GM21515 (cell line): ENCODE results near the gene ATG101.

Source experiments
- ATAC-seq: cut with Tn5 transposase; IDR thresholded peaks from one replicate; pipeline ENCODE4 v1.9.1; 2021; ENCODE audit not compliant: unreplicated experiment

The ATG101 gene, protein sequence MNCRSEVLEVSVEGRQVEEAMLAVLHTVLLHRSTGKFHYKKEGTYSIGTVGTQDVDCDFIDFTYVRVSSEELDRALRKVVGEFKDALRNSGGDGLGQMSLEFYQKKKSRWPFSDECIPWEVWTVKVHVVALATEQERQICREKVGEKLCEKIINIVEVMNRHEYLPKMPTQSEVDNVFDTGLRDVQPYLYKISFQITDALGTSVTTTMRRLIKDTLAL

GRCh38 chr12:52069327-52070184 lies at the start of gene ATG101:
Gene ATG101, plus strand, starts transcription at chr12:52069978. Its CDS starts 3,673 bp downstream, at chr12:52073651.
- peak; percentile 93 for ATAC-seq

- no peak for ATAC-seq
Observed at GRCh38 chr12:52020539-52021336, 49.0 kb upstream of the ATG101 start.

DNA sequence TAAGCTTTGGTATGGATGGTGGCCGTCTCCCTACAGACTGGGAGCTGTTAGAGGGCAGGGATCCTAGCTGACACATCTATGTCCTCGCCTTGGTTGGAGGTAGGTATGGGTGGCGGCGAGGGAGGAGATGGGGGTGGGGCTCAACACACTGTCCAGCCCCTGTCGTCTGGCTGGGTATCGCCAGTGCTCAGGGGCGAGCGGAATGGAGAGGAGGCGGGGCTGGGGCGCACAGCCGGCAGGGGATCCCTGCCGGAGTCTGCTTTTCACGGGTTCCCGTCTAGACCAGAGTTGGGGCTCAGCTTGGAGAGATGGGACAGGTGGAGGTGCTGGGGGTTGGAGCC lies 47.0 kb upstream of the ATG101 start:
- ATAC-seq = no peak

DNA sequence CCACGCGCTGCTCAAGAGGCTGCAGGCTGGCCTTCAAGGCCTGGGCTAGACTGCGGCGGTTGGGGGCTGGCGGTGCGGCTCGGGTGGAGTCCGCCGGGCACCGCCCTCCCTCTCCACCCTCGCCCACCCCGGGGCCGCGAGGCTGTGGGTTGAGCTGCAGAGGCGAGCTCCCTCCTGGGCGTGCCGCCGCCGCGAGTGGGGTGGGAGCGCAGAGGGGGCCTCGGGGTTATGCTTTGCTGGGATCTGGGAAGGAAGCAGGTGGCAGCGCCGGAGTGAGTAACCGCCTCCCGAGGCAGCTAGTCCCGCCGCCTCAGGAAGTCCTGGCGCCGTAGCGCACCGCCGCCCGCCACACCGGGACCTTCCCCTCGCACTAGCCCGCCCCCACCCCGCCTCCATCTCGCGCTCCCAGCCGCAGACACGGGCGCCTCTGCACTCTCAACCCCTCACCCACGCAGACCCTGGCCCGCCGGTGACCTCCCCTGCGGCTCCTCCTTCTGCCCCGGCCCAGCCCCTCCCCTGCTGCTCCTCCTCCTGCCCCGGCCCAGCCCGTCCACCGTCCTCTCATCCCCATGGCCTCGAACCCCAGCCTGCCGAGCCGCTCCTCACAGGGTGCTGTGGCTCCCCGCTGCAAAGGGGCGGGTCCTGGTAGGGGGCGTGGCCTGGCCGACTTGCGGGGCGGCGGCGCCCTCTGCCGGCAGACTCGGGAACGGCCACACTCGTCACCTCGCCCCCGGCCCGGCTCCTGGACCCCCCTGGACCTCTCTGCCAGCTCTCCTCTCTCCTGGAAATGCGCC lies 46.4 kb upstream of the ATG101 start:
- ATAC-seq = no peak

GRCh38 chr12:52023976-52024688 lies 45.6 kb upstream of the ATG101 start:
- no peak for ATAC-seq

- no peak for ATAC-seq
Observed at GRCh38 chr12:52024845-52025230, 44.9 kb upstream of the ATG101 start.

DNA sequence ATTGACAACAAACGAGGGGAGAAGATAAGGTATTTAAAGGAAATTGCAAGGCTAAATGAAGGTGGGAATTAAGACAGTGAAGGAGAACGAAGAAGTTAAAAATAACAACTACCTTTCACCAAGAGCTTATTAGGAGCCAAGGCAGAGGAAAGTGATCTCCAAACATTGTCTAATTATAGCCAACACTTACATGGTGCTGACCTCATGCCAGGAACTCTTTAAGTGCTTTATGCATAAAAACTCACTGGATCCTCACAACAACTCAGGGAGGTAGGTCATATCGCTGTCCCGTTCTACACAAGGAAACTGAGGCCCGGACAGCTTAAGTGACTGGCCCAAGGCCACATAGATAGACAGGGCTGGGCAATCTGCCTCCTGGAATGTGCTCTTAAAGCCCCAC lies 43.5 kb upstream of the ATG101 start:
- no peak for ATAC-seq

- ATAC-seq = no peak
Observed at GRCh38 chr12:52027085-52027843, 42.5 kb upstream of the ATG101 start.

DNA sequence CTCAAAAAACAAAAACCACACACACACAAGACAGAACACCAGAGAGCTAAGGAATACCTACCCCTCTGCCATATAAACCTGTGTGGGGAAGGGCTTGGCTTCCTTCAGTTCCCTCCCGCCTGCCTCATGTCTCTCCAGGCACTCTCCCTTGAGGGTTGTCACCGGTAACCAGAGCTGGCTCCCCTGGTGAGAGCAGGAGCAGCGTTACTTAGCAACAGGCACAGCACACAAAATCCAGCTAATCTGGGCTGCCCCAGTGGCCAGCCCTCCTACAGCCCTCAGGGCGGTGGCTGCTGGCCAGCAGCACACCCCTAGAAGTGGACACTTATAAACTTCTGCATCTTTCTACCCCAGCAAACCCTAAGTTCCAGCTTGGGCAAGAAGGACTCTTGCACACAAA lies 40.1 kb upstream of the ATG101 start:
- no peak for ATAC-seq

DNA sequence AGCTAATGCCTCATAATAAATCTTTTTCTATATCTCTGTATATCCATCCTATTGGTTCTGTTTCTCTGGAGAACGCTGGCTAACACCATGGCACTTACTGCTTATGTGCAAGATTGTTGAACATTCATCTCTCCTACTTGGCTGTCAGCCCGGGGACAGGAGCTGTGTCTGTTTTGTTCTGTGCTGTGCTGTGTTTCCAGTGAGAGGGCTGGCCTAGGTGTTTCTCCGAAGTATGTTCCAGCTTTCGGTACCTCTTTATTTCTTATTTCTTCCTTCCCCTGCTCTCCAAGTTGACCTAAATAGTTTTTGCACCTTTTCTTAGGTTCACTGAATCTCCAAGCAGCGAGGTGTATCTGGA lies 37.4 kb upstream of the ATG101 start:
- ATAC-seq = no peak

DNA sequence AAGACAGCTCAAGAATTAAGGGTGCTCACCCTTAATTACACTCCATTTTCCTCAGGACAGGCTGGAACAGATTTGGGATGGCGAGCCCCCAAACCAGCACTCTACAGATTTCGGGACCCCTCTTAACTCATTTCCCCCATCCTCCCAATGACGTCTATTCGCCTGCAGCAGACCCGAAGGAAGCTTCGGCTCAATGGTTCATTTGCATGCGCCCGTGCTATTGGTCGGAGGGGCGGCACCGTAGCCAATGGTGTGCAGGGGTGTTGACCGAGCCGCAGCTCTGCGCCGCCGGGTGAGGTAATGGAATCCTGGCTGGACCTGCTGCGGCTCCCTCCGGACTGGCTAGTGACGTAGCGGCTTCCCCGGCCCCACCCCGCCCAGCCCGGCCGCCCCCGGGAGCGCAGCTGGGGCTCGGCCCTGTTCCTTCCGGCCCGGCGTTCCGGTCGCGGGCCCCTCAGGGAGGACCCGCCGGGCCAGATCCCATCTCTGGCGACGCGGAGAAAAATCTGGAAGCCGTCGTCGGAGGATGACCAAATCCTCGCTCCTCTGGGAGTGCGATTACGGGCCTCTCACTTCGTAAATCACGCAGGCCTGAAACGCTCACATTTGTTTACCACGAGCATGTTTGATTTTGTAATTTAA lies 36.9 kb upstream of the ATG101 start:
- peak; percentile 87 for ATAC-seq

DNA sequence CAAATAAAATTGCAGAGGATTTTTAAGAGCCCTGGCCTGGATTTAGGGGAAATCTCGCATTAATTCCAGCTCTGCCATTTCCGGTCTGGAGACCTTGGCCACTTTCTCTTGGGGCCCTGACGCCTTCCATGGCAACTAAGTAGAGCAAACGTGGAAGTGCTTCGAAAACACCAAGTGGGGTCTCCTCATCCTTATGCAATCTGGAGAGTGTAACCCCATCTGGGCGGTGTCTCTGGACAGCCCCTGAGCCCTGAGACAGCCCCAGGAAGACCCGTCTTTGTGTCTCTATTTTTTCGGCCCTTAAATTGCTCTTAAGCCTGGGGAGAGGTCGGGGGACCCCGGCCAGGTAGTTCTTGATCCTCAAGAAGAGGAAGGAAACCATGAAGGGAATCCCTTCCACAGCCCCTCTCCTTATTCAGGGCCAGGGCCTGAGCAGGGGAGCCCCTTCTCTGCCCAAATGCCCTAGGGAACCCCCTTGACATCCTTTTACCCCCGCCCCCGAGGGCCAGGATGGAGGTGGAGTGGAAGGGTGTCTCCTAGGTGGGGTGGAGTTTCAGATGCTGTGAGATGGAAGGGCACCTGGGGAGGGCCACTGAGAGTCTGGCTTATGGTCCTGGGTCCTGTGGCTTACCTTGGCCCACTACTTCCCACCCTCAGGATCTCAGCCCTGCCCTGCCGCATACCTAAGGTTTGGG lies 36.2 kb upstream of the ATG101 start:
- no peak for ATAC-seq

DNA sequence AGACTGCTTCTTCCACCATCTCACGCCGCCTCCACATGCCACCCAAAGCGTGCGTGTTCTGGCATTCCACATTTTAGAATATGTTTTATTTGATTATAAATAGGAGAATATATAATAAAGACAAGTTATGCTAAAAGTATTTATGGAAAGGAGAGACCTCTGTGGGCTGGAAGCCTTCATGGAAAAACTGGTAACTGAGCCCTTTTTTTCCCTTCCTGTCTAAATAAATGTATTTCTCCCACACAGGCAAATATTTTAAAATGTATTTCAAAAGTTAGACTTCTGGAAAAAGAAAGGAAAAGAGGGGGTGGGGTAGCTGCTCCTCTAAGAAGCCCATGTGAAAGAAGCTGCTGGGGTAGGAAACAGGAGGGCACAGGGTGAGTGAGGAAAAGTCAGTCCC lies 34.6 kb upstream of the ATG101 start:
- ATAC-seq = no peak

GRCh38 chr12:52035926-52036325 lies 33.9 kb upstream of the ATG101 start:
- no peak for ATAC-seq

- peak; percentile 39 for ATAC-seq
Observed at GRCh38 chr12:52036587-52037171, 33.1 kb upstream of the ATG101 start.

DNA sequence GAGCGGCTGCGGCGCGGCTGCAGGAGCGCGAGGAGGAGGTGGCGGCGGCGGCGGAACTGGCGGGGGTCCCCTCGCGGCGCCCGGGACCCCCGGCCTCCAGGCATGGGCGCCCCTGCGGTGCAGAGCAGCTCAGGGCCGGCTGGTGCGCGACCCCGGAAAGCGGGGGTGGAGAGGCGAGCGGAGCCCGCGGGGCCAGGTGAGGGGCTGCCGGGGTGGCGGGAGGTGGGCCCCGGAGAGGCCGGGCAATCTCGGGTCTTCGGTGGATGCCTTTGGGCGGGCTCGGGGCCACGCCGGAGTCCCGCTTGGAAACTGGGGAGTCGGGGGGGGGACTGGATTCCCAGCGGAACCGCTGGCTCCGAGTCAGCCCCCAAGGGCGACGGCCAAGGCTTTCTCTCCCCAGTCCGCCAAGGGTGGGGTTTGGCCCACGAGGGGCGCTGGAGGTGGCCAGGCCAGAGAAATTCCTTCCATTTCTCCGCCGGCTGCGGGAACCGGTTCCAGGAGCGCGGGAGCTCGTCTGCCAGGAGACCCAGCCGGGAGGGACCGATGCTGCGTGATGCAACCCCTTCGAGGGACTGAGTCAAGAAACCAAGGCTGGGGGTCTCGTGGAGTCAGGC lies 32.4 kb upstream of the ATG101 start:
- ATAC-seq = no peak

DNA sequence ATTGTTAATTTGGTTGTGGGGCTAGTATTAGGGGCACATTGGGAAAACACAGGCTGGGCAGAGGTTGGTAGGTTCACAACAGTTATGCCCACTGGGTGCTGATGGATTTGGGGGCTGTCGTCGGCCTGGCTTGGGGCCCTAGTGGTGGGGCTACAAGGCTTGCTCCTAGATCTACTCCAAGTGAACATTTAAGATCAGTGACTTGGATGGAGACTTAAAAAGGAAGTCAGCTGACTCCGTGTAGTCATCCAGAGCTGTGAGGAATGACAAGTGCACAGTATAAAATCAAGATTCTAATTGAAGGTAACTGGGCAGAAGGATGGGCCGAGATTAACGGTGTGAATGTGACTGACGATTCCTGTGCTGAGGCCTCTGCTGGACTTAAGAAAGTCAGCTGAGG lies 31.3 kb upstream of the ATG101 start:
- no peak for ATAC-seq

DNA sequence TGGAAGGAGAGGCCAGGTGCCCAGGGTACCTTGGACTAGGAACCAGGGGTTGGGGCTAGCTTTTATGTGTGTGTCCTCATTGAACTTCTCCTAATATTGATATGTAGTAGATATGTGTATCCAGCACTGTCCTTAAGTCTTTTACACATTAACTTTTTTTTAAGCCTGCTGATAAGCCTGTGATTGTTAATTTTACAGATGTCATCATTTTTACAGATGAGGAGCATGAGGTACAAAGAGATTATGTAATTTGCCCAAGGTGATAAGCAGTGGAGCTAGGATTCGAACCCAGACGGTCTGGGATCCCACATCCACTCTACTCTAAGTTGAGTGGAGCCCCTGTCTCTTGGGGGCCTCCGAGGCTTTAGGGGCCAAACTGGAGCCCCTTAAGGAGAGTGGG lies 28.7 kb upstream of the ATG101 start:
- ATAC-seq = no peak
